HepG2 (cell line): Measurements from ENCODE around the gene KRTAP10-8. TPM values are rescaled to one million over a fixed set of nuclear protein-coding genes. Genes with fewer than 3 reads are reported as not detected.
A peak's percentile ranks its signal among the peaks of the same experiment; 100 is the strongest.

Experiments used
- BRF2 ChIP-seq: sonication (generic); formaldehyde crosslinking; IDR thresholded peaks from 2 replicates; pipeline ENCODE4 v1.8.1; 2022; ENCODE audit warnings: mild to moderate bottlenecking, missing genetic modification reagents
- CREB1 ChIP-seq, 2 experiments: fragments of 450-650 bp in 1 of 2; IDR thresholded peaks; 2 replicates each; pipeline ENCODE4 v1.6.1; 2016 to 2017; ENCODE audit warnings: control low read depth in 1 of 2, mild to moderate bottlenecking in 1 of 2, missing compliant biosample characterization in 1 of 2, missing genetic modification characterization in 1 of 2
- JDP2 ChIP-seq: sonication (generic); formaldehyde crosslinking; IDR thresholded peaks from 2 replicates; pipeline ENCODE4 v1.8.1; 2022; ENCODE audit warnings: missing genetic modification reagents, borderline replicate concordance
- MXD4 ChIP-seq: IDR thresholded peaks from 2 replicates; pipeline ENCODE4 v1.6.1; 2016; ENCODE audit warnings: mild to moderate bottlenecking, missing biosample characterization, missing genetic modification reagents
- PATZ1 ChIP-seq: sonication (generic); formaldehyde crosslinking; IDR thresholded peaks from 2 replicates; pipeline ENCODE4 v1.4.0; 2020; ENCODE audit warnings: missing genetic modification reagents
- ZC3H13 ChIP-seq: sonication (generic); formaldehyde crosslinking; IDR thresholded peaks from 2 replicates; pipeline ENCODE4 v1.8.1; 2023; ENCODE audit warnings: mild to moderate bottlenecking, missing genetic modification reagents, moderate library complexity
- ZNF281 ChIP-seq: sonication (generic); formaldehyde crosslinking; IDR thresholded peaks from 2 replicates; pipeline ENCODE4 v1.4.0; 2020; ENCODE audit warnings: missing genetic modification reagents, borderline replicate concordance
- ZNF556 ChIP-seq: sonication (generic); formaldehyde crosslinking; IDR thresholded peaks from 2 replicates; pipeline ENCODE4 v1.4.0; 2020; ENCODE audit warnings: mild to moderate bottlenecking, missing genetic modification reagents, borderline replicate concordance
- ZNF713 ChIP-seq: sonication (generic); formaldehyde crosslinking; IDR thresholded peaks from 2 replicates; pipeline ENCODE4 v1.4.0; 2020; ENCODE audit warnings: mild to moderate bottlenecking, missing genetic modification reagents
- ZNF816 ChIP-seq: sonication (generic); formaldehyde crosslinking; IDR thresholded peaks from 2 replicates; pipeline ENCODE4 v1.8.0; 2022; ENCODE audit warnings: missing genetic modification reagents, mild to moderate bottlenecking, borderline replicate concordance
- polyA plus RNA-seq, 8 experiments: library from polyadenylated mRNA; depleted of rRNA in 3 of 8; stranded (reverse) in 7 of 8; unstranded in 1 of 8; fragments of >200 nt; fragmentation: Illumina TruSeq in 4 of 8; extraction: Trizol in 4 of 8; gene quantifications; 2 replicates each; pipeline versions ENCODE4 v1.2.1 to v1.2.3, GENCODE V29; 2011 to 2016; ENCODE audit warnings: low read depth in 4 of 8, missing spikeins in 1 of 8, mixed read lengths in 1 of 8; ENCODE audit not compliant: insufficient read depth in 1 of 8
- total RNA-seq, 5 experiments: library from RNA; depleted of rRNA; stranded (reverse); fragments of >200 nt; fragmentation: Illumina TruSeq; extraction: Trizol; gene quantifications; 2 replicates each; pipeline ENCODE4 v1.2.3, GENCODE V29; 2016; ENCODE audit warnings: low read depth in 1 of 5
- TF ChIP-seq, protein P1 (sequence below): sonication (generic); formaldehyde crosslinking; IDR thresholded peaks from 2 replicates; pipeline ENCODE4 v1.4.0; 2020; ENCODE audit warnings: low read depth, missing genetic modification reagents
- TF ChIP-seq, protein P2 (sequence below): conservative IDR thresholded peaks from 2 replicates; pipeline ENCODE4 v1.6.1; 2018; ENCODE audit warnings: missing genetic modification reagents
- TF ChIP-seq, protein P3 (sequence below): fragments of 450-650 bp; IDR thresholded peaks from 2 replicates; pipeline ENCODE4 v1.6.1; 2017

Gene KRTAP10-8
- total and polyA plus RNA-seq, 2 of the 13 experiments (the other 11 are each of a cell fraction or from before 2014, with no cell fraction given) = not detected

GRCh38 chr21:44593598-44594405, 18.1 kb upstream of the KRTAP10-8 start (continued):
- TF ChIP-seq, protein P1, sequence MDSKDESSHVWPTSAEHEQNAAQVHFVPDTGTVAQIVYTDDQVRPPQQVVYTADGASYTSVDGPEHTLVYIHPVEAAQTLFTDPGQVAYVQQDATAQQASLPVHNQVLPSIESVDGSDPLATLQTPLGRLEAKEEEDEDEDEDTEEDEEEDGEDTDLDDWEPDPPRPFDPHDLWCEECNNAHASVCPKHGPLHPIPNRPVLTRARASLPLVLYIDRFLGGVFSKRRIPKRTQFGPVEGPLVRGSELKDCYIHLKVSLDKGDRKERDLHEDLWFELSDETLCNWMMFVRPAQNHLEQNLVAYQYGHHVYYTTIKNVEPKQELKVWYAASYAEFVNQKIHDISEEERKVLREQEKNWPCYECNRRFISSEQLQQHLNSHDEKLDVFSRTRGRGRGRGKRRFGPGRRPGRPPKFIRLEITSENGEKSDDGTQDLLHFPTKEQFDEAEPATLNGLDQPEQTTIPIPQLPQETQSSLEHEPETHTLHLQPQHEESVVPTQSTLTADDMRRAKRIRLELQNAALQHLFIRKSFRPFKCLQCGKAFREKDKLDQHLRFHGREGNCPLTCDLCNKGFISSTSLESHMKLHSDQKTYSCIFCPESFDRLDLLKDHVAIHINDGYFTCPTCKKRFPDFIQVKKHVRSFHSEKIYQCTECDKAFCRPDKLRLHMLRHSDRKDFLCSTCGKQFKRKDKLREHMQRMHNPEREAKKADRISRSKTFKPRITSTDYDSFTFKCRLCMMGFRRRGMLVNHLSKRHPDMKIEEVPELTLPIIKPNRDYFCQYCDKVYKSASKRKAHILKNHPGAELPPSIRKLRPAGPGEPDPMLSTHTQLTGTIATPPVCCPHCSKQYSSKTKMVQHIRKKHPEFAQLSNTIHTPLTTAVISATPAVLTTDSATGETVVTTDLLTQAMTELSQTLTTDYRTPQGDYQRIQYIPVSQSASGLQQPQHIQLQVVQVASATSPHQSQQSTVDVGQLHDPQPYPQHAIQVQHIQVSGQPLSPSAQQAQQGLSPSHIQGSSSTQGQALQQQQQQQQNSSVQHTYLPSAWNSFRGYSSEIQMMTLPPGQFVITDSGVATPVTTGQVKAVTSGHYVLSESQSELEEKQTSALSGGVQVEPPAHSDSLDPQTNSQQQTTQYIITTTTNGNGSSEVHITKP = no peak; the same call in 1 of the 2 replicates
- TF ChIP-seq ZNF556 (CRISPR knock-in tag) = no peak
- TF ChIP-seq, protein P2, sequence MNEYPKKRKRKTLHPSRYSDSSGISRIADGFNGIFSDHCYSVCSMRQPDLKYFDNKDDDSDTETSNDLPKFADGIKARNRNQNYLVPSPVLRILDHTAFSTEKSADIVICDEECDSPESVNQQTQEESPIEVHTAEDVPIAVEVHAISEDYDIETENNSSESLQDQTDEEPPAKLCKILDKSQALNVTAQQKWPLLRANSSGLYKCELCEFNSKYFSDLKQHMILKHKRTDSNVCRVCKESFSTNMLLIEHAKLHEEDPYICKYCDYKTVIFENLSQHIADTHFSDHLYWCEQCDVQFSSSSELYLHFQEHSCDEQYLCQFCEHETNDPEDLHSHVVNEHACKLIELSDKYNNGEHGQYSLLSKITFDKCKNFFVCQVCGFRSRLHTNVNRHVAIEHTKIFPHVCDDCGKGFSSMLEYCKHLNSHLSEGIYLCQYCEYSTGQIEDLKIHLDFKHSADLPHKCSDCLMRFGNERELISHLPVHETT = 0 out of 2 replicates have a peak, but pooled peaks have one; percentile 37
- TF ChIP-seq BRF2 (CRISPR knock-in tag) = peak; percentile 24; the same call in 1 of the 2 replicates
- TF ChIP-seq JDP2 (CRISPR knock-in tag) = no peak
- no peak for TF ChIP-seq ZNF713 (CRISPR knock-in tag)
- peak; percentile 80; the same call in 1 of the 2 replicates for TF ChIP-seq ZNF816 (CRISPR knock-in tag)
- 0 out of 2 replicates have a peak, but pooled peaks have one; percentile 66 for TF ChIP-seq ZC3H13 (CRISPR knock-in tag)
- peak; percentile 62; the same call in 1 of the 2 replicates for TF ChIP-seq PATZ1 (CRISPR knock-in tag)
- TF ChIP-seq ZNF281 (CRISPR knock-in tag) = peak; percentile 39; the same call in 1 of the 2 replicates
- TF ChIP-seq CREB1 (IDR thresholded peaks at IDR 0.05) = no peak
- no peak for TF ChIP-seq CREB1 (CRISPR knock-in tag; IDR thresholded peaks at IDR 0.05)
- TF ChIP-seq MXD4 = peak; percentile 72
- TF ChIP-seq, protein P3, sequence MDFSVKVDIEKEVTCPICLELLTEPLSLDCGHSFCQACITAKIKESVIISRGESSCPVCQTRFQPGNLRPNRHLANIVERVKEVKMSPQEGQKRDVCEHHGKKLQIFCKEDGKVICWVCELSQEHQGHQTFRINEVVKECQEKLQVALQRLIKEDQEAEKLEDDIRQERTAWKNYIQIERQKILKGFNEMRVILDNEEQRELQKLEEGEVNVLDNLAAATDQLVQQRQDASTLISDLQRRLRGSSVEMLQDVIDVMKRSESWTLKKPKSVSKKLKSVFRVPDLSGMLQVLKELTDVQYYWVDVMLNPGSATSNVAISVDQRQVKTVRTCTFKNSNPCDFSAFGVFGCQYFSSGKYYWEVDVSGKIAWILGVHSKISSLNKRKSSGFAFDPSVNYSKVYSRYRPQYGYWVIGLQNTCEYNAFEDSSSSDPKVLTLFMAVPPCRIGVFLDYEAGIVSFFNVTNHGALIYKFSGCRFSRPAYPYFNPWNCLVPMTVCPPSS = no peak
